Endothelial cell of umbilical vein (primary cell): ENCODE data around the gene EID3. TPM values are rescaled to one million over a fixed set of nuclear protein-coding genes. Genes with fewer than 3 reads are reported as not detected.

ENCODE experiments used
- BruUV-seq: library from RNA; stranded (reverse); fragments of 400-500 nt; replicated peaks from 2 replicates; lab custom pipeline; 2021; lab: Mats Ljungman, UMichigan
- CTCF ChIA-PET: fragments of 300-600, 350-600 bp; sonication (Branson Sonifier 250); formaldehyde crosslinking; loops from one replicate; lab custom pipeline; 2021; ENCODE audit warnings: antibody characterized with exemption, inconsistent platforms; lab: Charles Lee
- POLR2A ChIA-PET: fragments of 300-600, 350-600 bp; sonication (Branson Sonifier 250); formaldehyde crosslinking; loops from one replicate; lab custom pipeline; 2021; ENCODE audit warnings: antibody characterized with exemption, inconsistent platforms; lab: Charles Lee
- DNase-seq: peaks from one replicate; pipeline ENCODE4 v3.0.0-alpha.2; 2011; ENCODE audit warnings: low read depth, low spot score
- FAIRE-seq: peaks from 2 replicates; lab custom pipeline; 2011; peaks lifted over from hg19 to GRCh38; lab: Jason Lieb, UNC
- H2AFZ ChIP-seq: 2 replicates; pipeline ENCODE4 v1.6.0; 2012; ENCODE audit warnings: low read depth, low read length, control low read depth, inconsistent platforms
- H3K27ac ChIP-seq: 2 replicates; pipeline ENCODE4 v1.5.1; 2011; ENCODE audit warnings: low read depth, mild to moderate bottlenecking, control low read depth, low read length, moderate library complexity; ENCODE audit not compliant: insufficient read depth
- H3K27me3 ChIP-seq, 2 experiments: 2 replicates each; pipeline versions ENCODE4 v1.6.0 to v1.6.1; 2011; ENCODE audit warnings: low read length in 2 of 2, mixed read lengths in 1 of 2; ENCODE audit not compliant: control insufficient read depth in 2 of 2, insufficient read depth in 2 of 2
- H3K36me3 ChIP-seq, 2 experiments: 2 replicates in 1 of 2; 3 replicates in 1 of 2; pipeline ENCODE4 v1.5.1; 2011; ENCODE audit warnings: low read length in 2 of 2, mild to moderate bottlenecking in 1 of 2, moderate library complexity in 1 of 2; ENCODE audit not compliant: control insufficient read depth in 2 of 2, insufficient read depth in 2 of 2; ENCODE audit errors: extremely low read depth in 1 of 2
- H3K4me1 ChIP-seq: 3 replicates; pipeline ENCODE4 v1.5.1; 2011; ENCODE audit warnings: mild to moderate bottlenecking, low read length; ENCODE audit not compliant: control insufficient read depth, insufficient read depth; ENCODE audit errors: extremely low read depth
- H3K4me2 ChIP-seq: 2 replicates; pipeline ENCODE4 v1.6.1; 2011; ENCODE audit warnings: low read length, control low read depth, mixed read lengths; ENCODE audit not compliant: insufficient read depth
- H3K4me3 ChIP-seq, 3 experiments: fragments of 200-600 bp in 1 of 3; sonication (generic), shearing (Covaris generic) in 1 of 3; replicated peaks in 1 of 3; 2 replicates each; pipeline ENCODE4 v1.5.1; 2011 to 2016; ENCODE audit warnings: control low read depth in 3 of 3, low read length in 3 of 3, mild to moderate bottlenecking in 2 of 3, inconsistent platforms in 1 of 3, low read depth in 1 of 3, moderate library complexity in 1 of 3; ENCODE audit not compliant: insufficient read depth in 1 of 3
- H3K79me2 ChIP-seq: 2 replicates; pipeline ENCODE4 v1.6.0; 2012; ENCODE audit warnings: low read length, inconsistent platforms; ENCODE audit not compliant: control insufficient read depth, insufficient read depth
- H3K9ac ChIP-seq: replicated peaks from 2 replicates; pipeline ENCODE3; 2011; ENCODE audit warnings: low read length, control low read depth; ENCODE audit not compliant: insufficient read depth; ENCODE audit errors: extremely low read depth
- H3K9me1 ChIP-seq: replicated peaks from 3 replicates; pipeline ENCODE4 v1.6.0; 2011; ENCODE audit warnings: mild to moderate bottlenecking, low read length; ENCODE audit not compliant: control insufficient read depth, insufficient read depth; ENCODE audit errors: extremely low read depth
- H3K9me3 ChIP-seq: replicated peaks from 2 replicates; pipeline ENCODE4 v1.5.1; 2012; ENCODE audit warnings: low read length, inconsistent platforms; ENCODE audit not compliant: control insufficient read depth, insufficient read depth
- H4K20me1 ChIP-seq: replicated peaks from 2 replicates; pipeline ENCODE3; 2011; ENCODE audit warnings: mild to moderate bottlenecking, low read length; ENCODE audit not compliant: control insufficient read depth, insufficient read depth; ENCODE audit errors: extremely low read depth
- EZH2 ChIP-seq: IDR thresholded peaks from 2 replicates; pipeline ENCODE4 v1.6.1; 2012; ENCODE audit warnings: borderline replicate concordance, low read depth, mild to moderate bottlenecking, moderate library complexity, low read length, inconsistent platforms; ENCODE audit not compliant: severe bottlenecking
- FOS ChIP-seq: IDR thresholded peaks from 2 replicates; pipeline ENCODE4 v1.6.1; 2011; ENCODE audit warnings: mild to moderate bottlenecking, low read length, moderate library complexity, borderline replicate concordance; ENCODE audit not compliant: insufficient read depth
- GATA2 ChIP-seq: IDR thresholded peaks from 2 replicates; pipeline ENCODE4 v1.7.0; 2011; ENCODE audit warnings: low read depth, mild to moderate bottlenecking, moderate library complexity, mixed read lengths, low read length; ENCODE audit not compliant: insufficient read length, insufficient read depth
- JUN ChIP-seq: IDR thresholded peaks from 2 replicates; pipeline ENCODE4 v1.6.1; 2011; ENCODE audit warnings: borderline replicate concordance, low read depth; ENCODE audit not compliant: insufficient read length, insufficient read depth
- MYC ChIP-seq: IDR thresholded peaks from one replicate; pipeline ENCODE4 v1.6.1; 2011; ENCODE audit warnings: mild to moderate bottlenecking, low read depth, low read length
- POLR2A ChIP-seq: IDR thresholded peaks from 2 replicates; pipeline ENCODE4 v1.6.1; 2012; ENCODE audit warnings: low read depth, mild to moderate bottlenecking, control low read depth, low read length
- POLR2AphosphoS5 ChIP-seq: IDR thresholded peaks from 2 replicates; pipeline ENCODE4 v1.6.1; 2012; ENCODE audit warnings: low read depth, mild to moderate bottlenecking, control low read depth, low read length, moderate library complexity; ENCODE audit not compliant: insufficient read depth
- dilution Hi-C: fragments of 300-500 bp; cut with MboI; formaldehyde crosslinking; loops from one replicate; pipeline ENCODE4 v1.15.0; 2019; ENCODE audit warnings: low sequenced_read_pairs; ENCODE audit not compliant: extremely low pct_ligation_motif_present
- intact Hi-C: fragments of 100-400 bp; cut with micrococcal nuclease; formaldehyde crosslinking; loops from one replicate; pipeline ENCODE4 v1.10.0; 2022
- polyA plus RNA-seq, 4 experiments: library from polyadenylated mRNA; depleted of rRNA in 3 of 4; stranded (reverse) in 3 of 4; unstranded in 1 of 4; fragments of >200 nt; gene quantifications; 2 replicates each; pipeline versions ENCODE4 v1.2.1 to v1.2.3, GENCODE V29; 2011 to 2012; ENCODE audit warnings: missing spikeins in 1 of 4
- total RNA-seq: library from RNA; stranded (reverse); gene quantifications from 2 replicates; pipeline ENCODE4 v1.2.3, GENCODE V29; 2021
- TF ChIP-seq, protein P1 (sequence below), 2 donors: IDR thresholded peaks; 1 replicate in 1 of 2; 2 replicates in 1 of 2; pipeline ENCODE4 v1.5.1; 2011; ENCODE audit warnings: low read length in 2 of 2, mild to moderate bottlenecking in 2 of 2, moderate library complexity in 2 of 2, control low read depth in 1 of 2, inconsistent platforms in 1 of 2, low read depth in 1 of 2; ENCODE audit not compliant: insufficient read depth in 1 of 2; ENCODE audit errors: extremely low read depth in 1 of 2
- TF ChIP-seq, protein P2 (sequence below): IDR thresholded peaks from 2 replicates; pipeline ENCODE4 v1.6.1; 2011; ENCODE audit not compliant: insufficient read depth, insufficient read length

EID3 gene
- total and polyA plus RNA-seq, 2 donors (not counting 3 experiments of a cell fraction or from before 2014, with no cell fraction given), result 1.5 to 14.5 TPM

- Histone ChIP-seq H3K27ac (no peak overlapping the region), H2AFZ (no peak overlapping the region), H3K9ac (no peak overlapping the region), H3K4me1 (no peaks in the 10 kb centered on the region), H4K20me1 (no peaks in the 10 kb centered on the region), H3K4me3 (no peak overlapping the region), H3K36me3 (no peaks in the 10 kb centered on the region), H3K79me2 (no peaks in the 10 kb centered on the region), H3K9me1 (no peaks in the 10 kb centered on the region), H3K9me3 (no peaks in the 10 kb centered on the region), H3K4me2 (no peak overlapping the region), H3K27me3 (no peaks in the 10 kb centered on the region)
- TF ChIP-seq MYC (no peak), POLR2A (no peak), FOS (no peak), POLR2AphosphoS5 (no peak), EZH2 (no peak), JUN (no peak), GATA2 (no peak)
- TF ChIP-seq, protein P1, sequence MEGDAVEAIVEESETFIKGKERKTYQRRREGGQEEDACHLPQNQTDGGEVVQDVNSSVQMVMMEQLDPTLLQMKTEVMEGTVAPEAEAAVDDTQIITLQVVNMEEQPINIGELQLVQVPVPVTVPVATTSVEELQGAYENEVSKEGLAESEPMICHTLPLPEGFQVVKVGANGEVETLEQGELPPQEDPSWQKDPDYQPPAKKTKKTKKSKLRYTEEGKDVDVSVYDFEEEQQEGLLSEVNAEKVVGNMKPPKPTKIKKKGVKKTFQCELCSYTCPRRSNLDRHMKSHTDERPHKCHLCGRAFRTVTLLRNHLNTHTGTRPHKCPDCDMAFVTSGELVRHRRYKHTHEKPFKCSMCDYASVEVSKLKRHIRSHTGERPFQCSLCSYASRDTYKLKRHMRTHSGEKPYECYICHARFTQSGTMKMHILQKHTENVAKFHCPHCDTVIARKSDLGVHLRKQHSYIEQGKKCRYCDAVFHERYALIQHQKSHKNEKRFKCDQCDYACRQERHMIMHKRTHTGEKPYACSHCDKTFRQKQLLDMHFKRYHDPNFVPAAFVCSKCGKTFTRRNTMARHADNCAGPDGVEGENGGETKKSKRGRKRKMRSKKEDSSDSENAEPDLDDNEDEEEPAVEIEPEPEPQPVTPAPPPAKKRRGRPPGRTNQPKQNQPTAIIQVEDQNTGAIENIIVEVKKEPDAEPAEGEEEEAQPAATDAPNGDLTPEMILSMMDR (IDR thresholded peaks at IDR 0.05; ENCODE audit: extremely low read depth in 1 of 2, insufficient read depth in 1 of 2, low read depth in 1 of 2, low read length in 2 of 2), result no peak
- TF ChIP-seq, protein P2, sequence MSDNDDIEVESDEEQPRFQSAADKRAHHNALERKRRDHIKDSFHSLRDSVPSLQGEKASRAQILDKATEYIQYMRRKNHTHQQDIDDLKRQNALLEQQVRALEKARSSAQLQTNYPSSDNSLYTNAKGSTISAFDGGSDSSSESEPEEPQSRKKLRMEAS, result no peak
- dilution Hi-C loops, result no loop called here
- FAIRE-seq (no peak), DNase-seq (no peak)
- POLR2A ChIA-PET, result no interaction called here
- BruUV-seq, result no TSS peak
- intact Hi-C loops, result no loop called here
- CTCF ChIA-PET, result interaction anchor here (1.0 to 2.1 kb wide), 4 partner anchors 9 to 43 kb away, joined by 3 to 5 read pairs (median 4); partner anchors contain the start of gene TXNRD1
Measured at GRCh38 chr12:104258476-104259067, 45.0 kb upstream of the EID3 start.
